HepG2 (cell line): ENCODE results near the gene HDHD3. TPM values are rescaled to one million over a fixed set of nuclear protein-coding genes. Genes with fewer than 3 reads are reported as not detected.
A peak's percentile ranks its signal among the peaks of the same experiment; 100 is the strongest.

Experiments
- GZF1 ChIP-seq: sonication (generic); formaldehyde crosslinking; IDR thresholded peaks from 2 replicates; pipeline ENCODE4 v1.5.1; 2020; ENCODE audit warnings: mild to moderate bottlenecking, missing genetic modification reagents
- JARID2 ChIP-seq: sonication (generic); formaldehyde crosslinking; IDR thresholded peaks from 2 replicates; pipeline ENCODE4 v1.8.1; 2023; ENCODE audit warnings: missing genetic modification reagents, inconsistent platforms; ENCODE audit not compliant: insufficient replicate concordance
- NKX3-1 ChIP-seq: sonication (generic); formaldehyde crosslinking; IDR thresholded peaks from 2 replicates; pipeline ENCODE4 v1.5.0; 2020; ENCODE audit warnings: missing genetic modification reagents
- PHF8 ChIP-seq: sonication (generic); formaldehyde crosslinking; IDR thresholded peaks from 2 replicates; pipeline ENCODE4 v1.5.0; 2020; ENCODE audit warnings: missing genetic modification reagents
- SMARCE1 ChIP-seq: fragments of 450-650 bp; IDR thresholded peaks from 2 replicates; pipeline ENCODE4 v1.6.1; 2017; ENCODE audit warnings: borderline replicate concordance
- ZNF12 ChIP-seq: sonication (generic); formaldehyde crosslinking; IDR thresholded peaks from 2 replicates; pipeline ENCODE4 v1.5.0; 2020; ENCODE audit warnings: missing genetic modification reagents
- ZNF572 ChIP-seq: sonication (generic); formaldehyde crosslinking; IDR thresholded peaks from 2 replicates; pipeline ENCODE4 v1.5.1; 2020; ENCODE audit warnings: mild to moderate bottlenecking, missing genetic modification reagents
- ZNF816 ChIP-seq: sonication (generic); formaldehyde crosslinking; IDR thresholded peaks from 2 replicates; pipeline ENCODE4 v1.8.0; 2022; ENCODE audit warnings: missing genetic modification reagents, mild to moderate bottlenecking, borderline replicate concordance
- polyA plus RNA-seq, 8 experiments: library from polyadenylated mRNA; depleted of rRNA in 3 of 8; stranded (reverse) in 7 of 8; unstranded in 1 of 8; fragments of >200 nt; fragmentation: Illumina TruSeq in 4 of 8; extraction: Trizol in 4 of 8; gene quantifications; 2 replicates each; pipeline versions ENCODE4 v1.2.1 to v1.2.3, GENCODE V29; 2011 to 2016; ENCODE audit warnings: low read depth in 4 of 8, missing spikeins in 1 of 8, mixed read lengths in 1 of 8; ENCODE audit not compliant: insufficient read depth in 1 of 8
- total RNA-seq, 5 experiments: library from RNA; depleted of rRNA; stranded (reverse); fragments of >200 nt; fragmentation: Illumina TruSeq; extraction: Trizol; gene quantifications; 2 replicates each; pipeline ENCODE4 v1.2.3, GENCODE V29; 2016; ENCODE audit warnings: low read depth in 1 of 5
- TF ChIP-seq, protein P1 (sequence below), 2 experiments: fragments of 450-650 bp in 1 of 2; sonication (generic) in 1 of 2; formaldehyde crosslinking in 1 of 2; IDR thresholded peaks; 2 replicates each; pipeline versions ENCODE4 v1.6.1 to v1.8.0; 2016 to 2022; ENCODE audit warnings: antibody characterized with exemption in 1 of 2, mild to moderate bottlenecking in 1 of 2, missing genetic modification reagents in 1 of 2
- TF ChIP-seq, protein P2 (sequence below): sonication (generic); formaldehyde crosslinking; IDR thresholded peaks from 2 replicates; pipeline ENCODE4 v1.5.1; 2020; ENCODE audit warnings: missing genetic modification reagents, mild to moderate bottlenecking, borderline replicate concordance
- TF ChIP-seq, protein P3 (sequence below): IDR thresholded peaks from 2 replicates; pipeline ENCODE4 v1.6.1; 2016; ENCODE audit warnings: low read depth
- TF ChIP-seq, protein P4 (sequence below): sonication (generic); formaldehyde crosslinking; IDR thresholded peaks from 2 replicates; pipeline ENCODE4 v1.5.1; 2020; ENCODE audit warnings: missing genetic modification reagents, mild to moderate bottlenecking, borderline replicate concordance
- TF ChIP-seq, protein P5 (sequence below): sonication (generic); formaldehyde crosslinking; conservative IDR thresholded peaks from 2 replicates; pipeline ENCODE4 v1.8.1; 2023; ENCODE audit warnings: missing genetic modification reagents

HDHD3 gene
- total and polyA plus RNA-seq, 2 of the 13 experiments (the other 11 are each of a cell fraction or from before 2014, with no cell fraction given), result 23.1 to 38.5 TPM

DNA sequence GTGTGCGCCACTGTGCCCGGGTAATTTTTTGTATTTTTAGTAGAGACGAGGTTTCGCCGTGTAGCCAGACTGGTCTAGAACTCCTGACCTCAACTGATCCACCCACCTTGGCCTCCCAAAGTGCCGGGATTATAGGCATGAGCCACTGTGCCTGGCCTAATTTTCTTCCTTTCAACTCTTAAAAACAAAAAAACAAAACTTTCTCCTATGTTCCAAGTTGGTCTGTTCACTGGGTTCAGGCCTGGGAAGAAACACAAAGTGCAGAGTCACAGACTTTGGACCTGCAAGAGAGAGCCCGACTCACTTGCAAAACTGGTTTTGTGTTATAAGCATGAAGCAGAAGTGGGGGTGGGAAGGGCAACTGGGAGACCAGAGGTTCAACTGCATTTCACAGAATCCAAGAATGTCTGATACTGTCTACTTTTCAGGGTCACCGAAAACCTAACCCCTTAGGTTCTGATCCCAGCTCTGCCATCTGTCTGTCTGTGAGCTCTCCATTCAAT lies 5.2 kb upstream of the HDHD3 start (continued):
- TF ChIP-seq, protein P1, sequence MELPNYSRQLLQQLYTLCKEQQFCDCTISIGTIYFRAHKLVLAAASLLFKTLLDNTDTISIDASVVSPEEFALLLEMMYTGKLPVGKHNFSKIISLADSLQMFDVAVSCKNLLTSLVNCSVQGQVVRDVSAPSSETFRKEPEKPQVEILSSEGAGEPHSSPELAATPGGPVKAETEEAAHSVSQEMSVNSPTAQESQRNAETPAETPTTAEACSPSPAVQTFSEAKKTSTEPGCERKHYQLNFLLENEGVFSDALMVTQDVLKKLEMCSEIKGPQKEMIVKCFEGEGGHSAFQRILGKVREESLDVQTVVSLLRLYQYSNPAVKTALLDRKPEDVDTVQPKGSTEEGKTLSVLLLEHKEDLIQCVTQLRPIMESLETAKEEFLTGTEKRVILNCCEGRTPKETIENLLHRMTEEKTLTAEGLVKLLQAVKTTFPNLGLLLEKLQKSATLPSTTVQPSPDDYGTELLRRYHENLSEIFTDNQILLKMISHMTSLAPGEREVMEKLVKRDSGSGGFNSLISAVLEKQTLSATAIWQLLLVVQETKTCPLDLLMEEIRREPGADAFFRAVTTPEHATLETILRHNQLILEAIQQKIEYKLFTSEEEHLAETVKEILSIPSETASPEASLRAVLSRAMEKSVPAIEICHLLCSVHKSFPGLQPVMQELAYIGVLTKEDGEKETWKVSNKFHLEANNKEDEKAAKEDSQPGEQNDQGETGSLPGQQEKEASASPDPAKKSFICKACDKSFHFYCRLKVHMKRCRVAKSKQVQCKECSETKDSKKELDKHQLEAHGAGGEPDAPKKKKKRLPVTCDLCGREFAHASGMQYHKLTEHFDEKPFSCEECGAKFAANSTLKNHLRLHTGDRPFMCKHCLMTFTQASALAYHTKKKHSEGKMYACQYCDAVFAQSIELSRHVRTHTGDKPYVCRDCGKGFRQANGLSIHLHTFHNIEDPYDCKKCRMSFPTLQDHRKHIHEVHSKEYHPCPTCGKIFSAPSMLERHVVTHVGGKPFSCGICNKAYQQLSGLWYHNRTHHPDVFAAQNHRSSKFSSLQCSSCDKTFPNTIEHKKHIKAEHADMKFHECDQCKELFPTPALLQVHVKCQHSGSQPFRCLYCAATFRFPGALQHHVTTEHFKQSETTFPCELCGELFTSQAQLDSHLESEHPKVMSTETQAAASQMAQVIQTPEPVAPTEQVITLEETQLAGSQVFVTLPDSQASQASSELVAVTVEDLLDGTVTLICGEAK (IDR thresholded peaks at IDR 0.05), result no peak
- TF ChIP-seq, protein P1 (CRISPR knock-in tag; IDR thresholded peaks at IDR 0.05), result no peak
- TF ChIP-seq ZNF816 (CRISPR knock-in tag) (no peak), GZF1 (CRISPR knock-in tag) (no peak), JARID2 (CRISPR knock-in tag) (no peak), PHF8 (CRISPR knock-in tag) (no peak), ZNF572 (no peak), NKX3-1 (no peak), ZNF12 (CRISPR knock-in tag) (peak; percentile 82), SMARCE1 (no peak)
- TF ChIP-seq, protein P2, sequence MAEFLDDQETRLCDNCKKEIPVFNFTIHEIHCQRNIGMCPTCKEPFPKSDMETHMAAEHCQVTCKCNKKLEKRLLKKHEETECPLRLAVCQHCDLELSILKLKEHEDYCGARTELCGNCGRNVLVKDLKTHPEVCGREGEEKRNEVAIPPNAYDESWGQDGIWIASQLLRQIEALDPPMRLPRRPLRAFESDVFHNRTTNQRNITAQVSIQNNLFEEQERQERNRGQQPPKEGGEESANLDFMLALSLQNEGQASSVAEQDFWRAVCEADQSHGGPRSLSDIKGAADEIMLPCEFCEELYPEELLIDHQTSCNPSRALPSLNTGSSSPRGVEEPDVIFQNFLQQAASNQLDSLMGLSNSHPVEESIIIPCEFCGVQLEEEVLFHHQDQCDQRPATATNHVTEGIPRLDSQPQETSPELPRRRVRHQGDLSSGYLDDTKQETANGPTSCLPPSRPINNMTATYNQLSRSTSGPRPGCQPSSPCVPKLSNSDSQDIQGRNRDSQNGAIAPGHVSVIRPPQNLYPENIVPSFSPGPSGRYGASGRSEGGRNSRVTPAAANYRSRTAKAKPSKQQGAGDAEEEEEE (CRISPR knock-in tag), result no peak
- TF ChIP-seq, protein P3, sequence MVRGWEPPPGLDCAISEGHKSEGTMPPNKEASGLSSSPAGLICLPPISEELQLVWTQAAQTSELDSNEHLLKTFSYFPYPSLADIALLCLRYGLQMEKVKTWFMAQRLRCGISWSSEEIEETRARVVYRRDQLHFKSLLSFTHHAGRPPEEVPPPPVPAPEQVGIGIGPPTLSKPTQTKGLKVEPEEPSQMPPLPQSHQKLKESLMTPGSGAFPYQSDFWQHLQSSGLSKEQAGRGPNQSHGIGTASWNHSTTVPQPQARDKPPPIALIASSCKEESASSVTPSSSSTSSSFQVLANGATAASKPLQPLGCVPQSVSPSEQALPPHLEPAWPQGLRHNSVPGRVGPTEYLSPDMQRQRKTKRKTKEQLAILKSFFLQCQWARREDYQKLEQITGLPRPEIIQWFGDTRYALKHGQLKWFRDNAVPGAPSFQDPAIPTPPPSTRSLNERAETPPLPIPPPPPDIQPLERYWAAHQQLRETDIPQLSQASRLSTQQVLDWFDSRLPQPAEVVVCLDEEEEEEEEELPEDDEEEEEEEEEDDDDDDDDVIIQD (CRISPR knock-in tag), result peak; percentile 36; the same call in 1 of the 2 replicates
- TF ChIP-seq, protein P4, sequence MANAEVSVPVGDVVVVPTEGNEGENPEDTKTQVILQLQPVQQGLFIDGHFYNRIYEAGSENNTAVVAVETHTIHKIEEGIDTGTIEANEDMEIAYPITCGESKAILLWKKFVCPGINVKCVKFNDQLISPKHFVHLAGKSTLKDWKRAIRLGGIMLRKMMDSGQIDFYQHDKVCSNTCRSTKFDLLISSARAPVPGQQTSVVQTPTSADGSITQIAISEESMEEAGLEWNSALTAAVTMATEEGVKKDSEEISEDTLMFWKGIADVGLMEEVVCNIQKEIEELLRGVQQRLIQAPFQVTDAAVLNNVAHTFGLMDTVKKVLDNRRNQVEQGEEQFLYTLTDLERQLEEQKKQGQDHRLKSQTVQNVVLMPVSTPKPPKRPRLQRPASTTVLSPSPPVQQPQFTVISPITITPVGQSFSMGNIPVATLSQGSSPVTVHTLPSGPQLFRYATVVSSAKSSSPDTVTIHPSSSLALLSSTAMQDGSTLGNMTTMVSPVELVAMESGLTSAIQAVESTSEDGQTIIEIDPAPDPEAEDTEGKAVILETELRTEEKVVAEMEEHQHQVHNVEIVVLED (CRISPR knock-in tag), result no peak
- TF ChIP-seq, protein P5, sequence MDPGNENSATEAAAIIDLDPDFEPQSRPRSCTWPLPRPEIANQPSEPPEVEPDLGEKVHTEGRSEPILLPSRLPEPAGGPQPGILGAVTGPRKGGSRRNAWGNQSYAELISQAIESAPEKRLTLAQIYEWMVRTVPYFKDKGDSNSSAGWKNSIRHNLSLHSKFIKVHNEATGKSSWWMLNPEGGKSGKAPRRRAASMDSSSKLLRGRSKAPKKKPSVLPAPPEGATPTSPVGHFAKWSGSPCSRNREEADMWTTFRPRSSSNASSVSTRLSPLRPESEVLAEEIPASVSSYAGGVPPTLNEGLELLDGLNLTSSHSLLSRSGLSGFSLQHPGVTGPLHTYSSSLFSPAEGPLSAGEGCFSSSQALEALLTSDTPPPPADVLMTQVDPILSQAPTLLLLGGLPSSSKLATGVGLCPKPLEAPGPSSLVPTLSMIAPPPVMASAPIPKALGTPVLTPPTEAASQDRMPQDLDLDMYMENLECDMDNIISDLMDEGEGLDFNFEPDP (CRISPR knock-in tag), result no peak
